Keratinocyte (primary cell): ENCODE measurements around the gene ZNF587B. TPM values are rescaled to one million over a fixed set of nuclear protein-coding genes. Genes with fewer than 3 reads are reported as not detected.
"Not testable (repeated sequence)": the region's sequence is repeated elsewhere in the genome, so short reads cannot be mapped to it uniquely, and the experiment has no call there.

Experiments used
- DNase-seq: peaks from one replicate; pipeline ENCODE4 v3.0.0-alpha.2; 2011; ENCODE audit warnings: low read depth, missing footprints, low spot score
- FAIRE-seq: peaks from 2 replicates; lab custom pipeline; 2011; peaks lifted over from hg19 to GRCh38; lab: Jason Lieb, UNC
- H2AFZ ChIP-seq: 2 replicates; pipeline ENCODE4 v1.6.0; 2012; ENCODE audit warnings: low read length, control low read depth, inconsistent platforms; ENCODE audit not compliant: control insufficient read depth
- H3K27ac ChIP-seq: 2 replicates; pipeline ENCODE4 v1.5.1; 2011; ENCODE audit warnings: low read length; ENCODE audit not compliant: control insufficient read depth, insufficient read depth
- H3K27me3 ChIP-seq: 3 replicates; pipeline ENCODE4 v1.6.0; 2011; ENCODE audit warnings: low read length; ENCODE audit not compliant: control insufficient read depth, insufficient read depth; ENCODE audit errors: extremely low read depth
- H3K36me3 ChIP-seq, 2 experiments: 2 replicates in 1 of 2; 3 replicates in 1 of 2; pipeline ENCODE4 v1.5.1; 2011; ENCODE audit warnings: low read length in 2 of 2, mild to moderate bottlenecking in 1 of 2; ENCODE audit not compliant: control insufficient read depth in 2 of 2, insufficient read depth in 2 of 2; ENCODE audit errors: extremely low read depth in 1 of 2
- H3K4me1 ChIP-seq: 3 replicates; pipeline ENCODE4 v1.5.1; 2011; ENCODE audit warnings: low read length; ENCODE audit not compliant: control insufficient read depth, insufficient read depth; ENCODE audit errors: extremely low read depth
- H3K4me2 ChIP-seq: 3 replicates; pipeline ENCODE4 v1.6.0; 2011; ENCODE audit warnings: low read depth, low read length; ENCODE audit not compliant: control insufficient read depth, insufficient read depth; ENCODE audit errors: extremely low read depth
- H3K4me3 ChIP-seq, 3 experiments: fragments of 200-600 bp in 1 of 3; sonication (generic) in 1 of 3; 2 replicates in 2 of 3; 3 replicates in 1 of 3; pipeline ENCODE4 v1.5.1; 2011 to 2016; ENCODE audit warnings: low read length in 3 of 3, mild to moderate bottlenecking in 3 of 3, control low read depth in 2 of 3, inconsistent platforms in 1 of 3, low read depth in 1 of 3, mixed read lengths in 1 of 3, mixed run types in 1 of 3, moderate library complexity in 1 of 3; ENCODE audit not compliant: control insufficient read depth in 2 of 3, insufficient read depth in 2 of 3; ENCODE audit errors: extremely low read depth in 1 of 3
- H3K79me2 ChIP-seq: 2 replicates; pipeline ENCODE4 v1.6.0; 2012; ENCODE audit warnings: low read length; ENCODE audit not compliant: control insufficient read depth, insufficient read depth
- H3K9ac ChIP-seq: 3 replicates; pipeline ENCODE4 v1.6.0; 2011; ENCODE audit warnings: low read length; ENCODE audit not compliant: control insufficient read depth, insufficient read depth; ENCODE audit errors: extremely low read depth
- H3K9me1 ChIP-seq: 3 replicates; pipeline ENCODE4 v1.6.0; 2011; ENCODE audit warnings: low read length; ENCODE audit not compliant: control insufficient read depth, insufficient read depth; ENCODE audit errors: extremely low read depth
- H3K9me3 ChIP-seq: 2 replicates; pipeline ENCODE4 v1.5.1; 2012; ENCODE audit warnings: low read depth, low read length; ENCODE audit not compliant: control insufficient read depth
- H4K20me1 ChIP-seq: 3 replicates; pipeline ENCODE4 v1.6.0; 2011; ENCODE audit warnings: low read length; ENCODE audit not compliant: control insufficient read depth, insufficient read depth; ENCODE audit errors: extremely low read depth
- EZH2 ChIP-seq: IDR thresholded peaks from one replicate; pipeline ENCODE4 v1.6.1; 2012; ENCODE audit warnings: inconsistent platforms, mild to moderate bottlenecking, low read length, moderate library complexity
- dilution Hi-C: fragments of 300-500 bp; cut with MboI; formaldehyde crosslinking; loops from one replicate; pipeline ENCODE4 v1.7.0; 2020; ENCODE audit warnings: low sequenced_read_pairs; ENCODE audit not compliant: extremely low pct_ligation_motif_present
- polyA plus RNA-seq, 5 experiments: library from polyadenylated mRNA; depleted of rRNA in 3 of 5; stranded (reverse) in 3 of 5; stranded (forward) in 1 of 5; unstranded in 1 of 5; fragments of >200 nt; gene quantifications; 1 replicate in 1 of 5; 2 replicates in 3 of 5; 3 replicates in 1 of 5; pipeline versions ENCODE4 v1.2.1 to v1.2.3, GENCODE V29; 2011 to 2012; ENCODE audit warnings: missing spikeins in 2 of 5, low read depth in 1 of 5, low replicate concordance in 1 of 5
- TF ChIP-seq, protein P1 (sequence below), 3 experiments: IDR thresholded peaks in 1 of 3; conservative IDR thresholded peaks in 1 of 3; optimal IDR thresholded peaks in 1 of 3; 2 replicates in 2 of 3; 3 replicates in 1 of 3; pipeline versions ENCODE3 to v1.5.1; 2011; ENCODE audit warnings: low read length in 3 of 3, mild to moderate bottlenecking in 3 of 3, moderate library complexity in 2 of 3, control low read depth in 1 of 3, inconsistent platforms in 1 of 3; ENCODE audit not compliant: insufficient read depth in 2 of 3; ENCODE audit errors: extremely low read depth in 1 of 3

The ZNF587B gene
- polyA plus RNA-seq, 1 donor (not counting 4 experiments of a cell fraction or from before 2014, with no cell fraction given), result 12.8 TPM

DNA sequence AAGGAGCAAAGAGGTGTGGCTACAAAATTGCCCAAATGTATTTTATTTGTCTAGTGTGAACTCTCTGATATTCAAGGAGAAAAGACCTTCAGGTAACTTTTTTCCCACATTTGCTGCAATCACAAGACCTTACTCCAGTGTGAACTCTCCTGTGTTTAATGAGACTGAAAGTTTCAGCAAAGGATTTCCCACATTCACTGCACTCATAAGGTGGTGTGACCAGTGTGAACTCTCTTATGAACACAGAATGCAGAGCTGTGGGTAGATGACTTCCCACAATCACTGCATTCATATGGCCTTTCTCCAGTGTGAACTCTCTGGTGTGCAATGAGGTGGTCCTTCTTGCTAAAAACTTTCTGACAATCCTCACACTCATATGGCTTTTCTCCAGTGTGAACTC lies 42.4 kb downstream of the ZNF587B start:
- FAIRE-seq, result no peak
- peaks cover 8% of the 10 kb centered on the region for H3K9me3 ChIP-seq
- no peak overlapping the region for H3K27ac ChIP-seq
- H3K36me3 ChIP-seq, result peaks cover 14% of the 10 kb centered on the region in 2 experiments
- no peaks in the 10 kb centered on the region for H3K27me3 ChIP-seq
- no peak overlapping the region for H2AFZ ChIP-seq
- dilution Hi-C loops, result no loop called here
- no peak overlapping the region for H3K4me3 ChIP-seq
- H3K4me2 ChIP-seq, result no peak overlapping the region
- no peak for TF ChIP-seq EZH2
- TF ChIP-seq, protein P1, sequence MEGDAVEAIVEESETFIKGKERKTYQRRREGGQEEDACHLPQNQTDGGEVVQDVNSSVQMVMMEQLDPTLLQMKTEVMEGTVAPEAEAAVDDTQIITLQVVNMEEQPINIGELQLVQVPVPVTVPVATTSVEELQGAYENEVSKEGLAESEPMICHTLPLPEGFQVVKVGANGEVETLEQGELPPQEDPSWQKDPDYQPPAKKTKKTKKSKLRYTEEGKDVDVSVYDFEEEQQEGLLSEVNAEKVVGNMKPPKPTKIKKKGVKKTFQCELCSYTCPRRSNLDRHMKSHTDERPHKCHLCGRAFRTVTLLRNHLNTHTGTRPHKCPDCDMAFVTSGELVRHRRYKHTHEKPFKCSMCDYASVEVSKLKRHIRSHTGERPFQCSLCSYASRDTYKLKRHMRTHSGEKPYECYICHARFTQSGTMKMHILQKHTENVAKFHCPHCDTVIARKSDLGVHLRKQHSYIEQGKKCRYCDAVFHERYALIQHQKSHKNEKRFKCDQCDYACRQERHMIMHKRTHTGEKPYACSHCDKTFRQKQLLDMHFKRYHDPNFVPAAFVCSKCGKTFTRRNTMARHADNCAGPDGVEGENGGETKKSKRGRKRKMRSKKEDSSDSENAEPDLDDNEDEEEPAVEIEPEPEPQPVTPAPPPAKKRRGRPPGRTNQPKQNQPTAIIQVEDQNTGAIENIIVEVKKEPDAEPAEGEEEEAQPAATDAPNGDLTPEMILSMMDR (optimal IDR thresholded peaks at IDR 0.05 in 1 of 3, IDR thresholded peaks at IDR 0.05 in 1 of 3, conservative IDR thresholded peaks at IDR 0.05 in 1 of 3; ENCODE audit: extremely low read depth in 1 of 3, insufficient read depth in 2 of 3, low read length in 3 of 3), result no peak
- no peaks in the 10 kb centered on the region for H3K9me1 ChIP-seq
- H3K79me2 ChIP-seq, result peaks cover 19% of the 10 kb centered on the region
- DNase-seq, result no peak
- H3K4me1 ChIP-seq, result no peaks in the 10 kb centered on the region
- H3K9ac ChIP-seq, result no peak overlapping the region
- H4K20me1 ChIP-seq, result no peaks in the 10 kb centered on the region

DNA sequence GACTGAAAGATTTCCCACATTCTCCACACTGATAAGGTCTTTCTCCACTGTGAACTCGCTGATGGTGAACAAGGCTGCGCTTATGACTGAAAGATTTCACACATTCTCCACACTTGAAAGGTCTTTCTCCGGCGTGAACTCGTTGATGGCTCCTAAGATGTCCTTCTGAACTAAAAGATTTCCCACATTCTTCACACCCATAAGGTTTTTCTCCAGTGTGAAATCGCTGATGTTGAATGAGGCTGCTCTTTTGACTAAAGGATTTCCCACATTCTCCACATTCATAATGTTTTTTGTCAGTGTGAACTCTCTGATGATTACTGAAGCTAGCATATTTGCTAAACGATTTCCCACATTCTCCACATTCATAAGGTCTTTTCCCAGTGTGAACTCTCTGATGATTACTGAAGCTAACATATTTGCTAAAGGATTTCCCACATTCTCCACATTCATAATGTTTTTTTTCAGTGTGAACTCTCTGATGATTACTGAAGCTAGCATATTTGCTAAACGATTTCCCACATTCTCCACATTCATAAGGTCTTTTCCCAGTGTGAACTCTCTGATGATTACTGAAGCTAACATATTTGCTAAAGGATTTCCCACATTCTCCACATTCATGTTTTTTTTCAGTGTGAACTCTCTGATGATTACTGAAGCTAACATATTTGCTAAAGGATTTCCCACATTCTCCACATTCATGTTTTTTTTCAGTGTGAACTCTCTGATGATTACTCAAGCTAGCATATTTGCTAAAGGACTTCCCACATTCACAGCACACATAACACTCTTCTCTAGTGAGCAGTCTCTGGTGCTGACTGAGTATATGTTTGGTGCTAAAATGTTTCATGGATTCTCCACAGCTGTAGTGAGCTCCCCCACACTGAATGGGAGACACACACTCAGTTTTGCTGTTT lies 44.0 kb downstream of the ZNF587B start:
- H2AFZ ChIP-seq, H3K27ac ChIP-seq, H3K4me2 ChIP-seq, H3K9ac ChIP-seq, H3K9me1 ChIP-seq, H3K9me3 ChIP-seq, H3K4me1 ChIP-seq, H4K20me1 ChIP-seq, H3K27me3 ChIP-seq, H3K4me3 ChIP-seq, dilution Hi-C loops, FAIRE-seq, DNase-seq: not testable (repeated sequence)
- H3K36me3 ChIP-seq, result peaks cover 7 to 10% of the 10 kb centered on the region in 2 experiments
- H3K79me2 ChIP-seq, result peaks cover 26% of the 10 kb centered on the region
